ENCODE measurements around the gene HMOX2.

HMOX2 gene

DNA sequence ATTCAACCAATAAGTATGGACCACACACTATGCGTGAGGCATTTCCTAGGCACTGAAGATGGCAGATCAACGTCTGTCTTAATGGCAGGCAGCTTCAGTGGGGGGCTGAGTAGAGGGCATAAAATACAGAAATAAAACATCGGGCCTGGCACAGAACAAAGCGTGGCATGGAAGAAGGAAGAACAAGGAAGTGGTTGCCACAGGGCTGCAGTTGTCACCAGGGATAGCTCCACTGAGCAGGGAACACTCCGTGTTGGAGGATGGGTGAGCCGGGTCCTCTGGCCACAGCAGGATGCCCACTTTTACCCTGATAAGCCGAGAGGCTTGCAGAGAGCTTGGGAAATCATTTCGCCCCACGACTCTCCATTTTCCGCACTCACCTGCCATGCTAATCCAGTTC lies 56.0 kb downstream of the HMOX2 start:
- H3K4me2 ChIP-seq = no peak overlapping the region
- H4K20me1 ChIP-seq (ENCODE audit: insufficient read depth) = no peaks in the 10 kb centered on the region
- no peaks in the 10 kb centered on the region; the same call in 1 of the 2 replicates for H3K36me3 ChIP-seq (ENCODE audit: insufficient read depth)
- no peak overlapping the region for H3K27ac ChIP-seq
- H3K9ac ChIP-seq = no peak overlapping the region
- peaks cover 55% of the 10 kb centered on the region for H3K79me2 ChIP-seq (ENCODE audit: insufficient read depth, low read depth)
- no peak for TF ChIP-seq CTCF (conservative IDR thresholded peaks at IDR 0.05; ENCODE audit: low read depth, low read length)
- H3K4me1 ChIP-seq (ENCODE audit: low read depth, poor library complexity, severe bottlenecking) = peaks cover 67% of the 10 kb centered on the region
- no peaks in the 10 kb centered on the region for H3K27me3 ChIP-seq (ENCODE audit: insufficient read depth, low read depth)
- no peak overlapping the region for H3K4me3 ChIP-seq (IDR thresholded peaks at IDR 0.05; ENCODE audit: insufficient read depth, low read depth, low read length)
- no peak overlapping the region for H2AFZ ChIP-seq (ENCODE audit: low read depth)

GRCh38 chr16:4533490-4533889 lies 57.3 kb downstream of the HMOX2 start:
- Histone ChIP-seq H3K4me2 (no peak overlapping the region), H4K20me1 (ENCODE audit: insufficient read depth) (no peaks in the 10 kb centered on the region), H3K27me3 (ENCODE audit: insufficient read depth, low read depth) (no peaks in the 10 kb centered on the region), H3K36me3 (ENCODE audit: insufficient read depth) (no peaks in the 10 kb centered on the region), H3K79me2 (ENCODE audit: insufficient read depth, low read depth) (peaks cover 50% of the 10 kb centered on the region), H2AFZ (ENCODE audit: low read depth) (no peak overlapping the region), H3K4me1 (ENCODE audit: low read depth, poor library complexity, severe bottlenecking) (peaks cover 64% of the 10 kb centered on the region), H3K9ac (no peak overlapping the region), H3K4me3 (IDR thresholded peaks at IDR 0.05; ENCODE audit: insufficient read depth, low read depth, low read length) (no peak overlapping the region), H3K27ac (no peak overlapping the region)
- TF ChIP-seq CTCF (conservative IDR thresholded peaks at IDR 0.05; ENCODE audit: low read depth, low read length) = no peak

- Histone ChIP-seq H3K79me2 (ENCODE audit: insufficient read depth, low read depth) (peaks cover 47% of the 10 kb centered on the region), H3K36me3 (ENCODE audit: insufficient read depth) (no peaks in the 10 kb centered on the region), H3K27ac (no peak overlapping the region), H3K4me2 (no peak overlapping the region), H3K9ac (no peak overlapping the region), H3K4me3 (IDR thresholded peaks at IDR 0.05; ENCODE audit: insufficient read depth, low read depth, low read length) (no peak overlapping the region), H4K20me1 (ENCODE audit: insufficient read depth) (no peaks in the 10 kb centered on the region), H3K27me3 (ENCODE audit: insufficient read depth, low read depth) (no peaks in the 10 kb centered on the region), H2AFZ (ENCODE audit: low read depth) (no peak overlapping the region), H3K4me1 (ENCODE audit: low read depth, poor library complexity, severe bottlenecking) (peaks cover 62% of the 10 kb centered on the region)
- no peak for TF ChIP-seq CTCF (conservative IDR thresholded peaks at IDR 0.05; ENCODE audit: low read depth, low read length)
Observed at GRCh38 chr16:4534151-4534790, 58.1 kb downstream of the HMOX2 start.

GRCh38 chr16:4535627-4536108 lies 59.5 kb downstream of the HMOX2 start:
- Histone ChIP-seq H3K27me3 (ENCODE audit: insufficient read depth, low read depth) (no peaks in the 10 kb centered on the region), H3K79me2 (ENCODE audit: insufficient read depth, low read depth) (peaks cover 47% of the 10 kb centered on the region)

More at GRCh38 chr16:4535627-4536108, 59.5 kb downstream of the HMOX2 start:
- peak overlapping the region; percentile 32; the same call in 1 of the 2 replicates for H3K27ac ChIP-seq
- no peaks in the 10 kb centered on the region for H3K36me3 ChIP-seq (ENCODE audit: insufficient read depth)
- peaks cover 49% of the 10 kb centered on the region for H3K4me1 ChIP-seq (ENCODE audit: low read depth, poor library complexity, severe bottlenecking)
- H3K9ac ChIP-seq = no peak overlapping the region
- H2AFZ ChIP-seq (ENCODE audit: low read depth) = no peak overlapping the region
- 0 out of 2 replicates have a peak, but pooled peaks have one; percentile 23 for TF ChIP-seq CTCF (conservative IDR thresholded peaks at IDR 0.05; ENCODE audit: low read depth, low read length)
- H3K4me3 ChIP-seq (IDR thresholded peaks at IDR 0.05; ENCODE audit: insufficient read depth, low read depth, low read length) = no peak overlapping the region
- no peaks in the 10 kb centered on the region for H4K20me1 ChIP-seq (ENCODE audit: insufficient read depth)
- H3K4me2 ChIP-seq = peak overlapping the region; percentile 49
